CD1c-positive myeloid dendritic cell (primary cell): ENCODE measurements around the gene TLK2.
"Not testable (repeated sequence)": the region's sequence is repeated elsewhere in the genome, so short reads cannot be mapped to it uniquely, and the experiment has no call there.

Experiments used
- DNase-seq: peaks from one replicate; pipeline ENCODE4 v3.0.0-alpha.2; 2016; ENCODE audit errors: extremely low spot score

TLK2 gene

GRCh38 chr17:62478424-62478879 lies at the start of gene TLK2:
TSS of gene TLK2 (plus strand) at chr17:62478825. CDS start at chr17:62481126, 2,301 bp downstream.
- peak; percentile 81 for DNase-seq

- DNase-seq = not testable (repeated sequence)
Measured at GRCh38 chr17:62435251-62435650, 43.4 kb upstream of the TLK2 start.

- DNase-seq = not testable (repeated sequence)
Measured at GRCh38 chr17:62441181-62441580, 37.4 kb upstream of the TLK2 start.

GRCh38 chr17:62444063-62444462 lies 34.6 kb upstream of the TLK2 start:
- DNase-seq = no peak

GRCh38 chr17:62445791-62446190 lies 32.8 kb upstream of the TLK2 start:
- not testable (repeated sequence) for DNase-seq

GRCh38 chr17:62452195-62452594 lies 26.4 kb upstream of the TLK2 start:
- peak; percentile 70 for DNase-seq

GRCh38 chr17:62453041-62453440 lies 25.6 kb upstream of the TLK2 start:
- not testable (repeated sequence) for DNase-seq

GRCh38 chr17:62453656-62454055 lies 25.0 kb upstream of the TLK2 start:
- DNase-seq = not testable (repeated sequence)

GRCh38 chr17:62454111-62454510 lies 24.5 kb upstream of the TLK2 start:
- not testable (repeated sequence) for DNase-seq

- no peak for DNase-seq
Measured at GRCh38 chr17:62456016-62456415, 22.6 kb upstream of the TLK2 start.

- not testable (repeated sequence) for DNase-seq
Measured at GRCh38 chr17:62458483-62458882, 20.1 kb upstream of the TLK2 start.

GRCh38 chr17:62464422-62464821 lies 14.2 kb upstream of the TLK2 start:
- not testable (repeated sequence) for DNase-seq

- DNase-seq = not testable (repeated sequence)
Measured at GRCh38 chr17:62465271-62465670, 13.4 kb upstream of the TLK2 start.

GRCh38 chr17:62470666-62471379 lies 7.8 kb upstream of the TLK2 start:
- peak; percentile 33 for DNase-seq

GRCh38 chr17:62471380-62471880 lies 7.2 kb upstream of the TLK2 start:
- DNase-seq = not testable (repeated sequence)

GRCh38 chr17:62473030-62473982 lies 5.3 kb upstream of the TLK2 start:
- DNase-seq = peak; percentile 24

GRCh38 chr17:62477111-62477510 lies 1.5 kb upstream of the TLK2 start:
- not testable (repeated sequence) for DNase-seq

GRCh38 chr17:62477718-62478408 lies 762 bp upstream of the TLK2 start:
- peak; percentile 16 for DNase-seq

GRCh38 chr17:62478880-62479638 lies 434 bp downstream of the TLK2 start:
- DNase-seq = peak; percentile 21

GRCh38 chr17:62479639-62480258 lies 1.1 kb downstream of the TLK2 start:
- peak; percentile 34 for DNase-seq
